ENCODE data around the gene MRM2. TPM values are rescaled to one million over a fixed set of nuclear protein-coding genes. Genes with fewer than 3 reads are reported as not detected.

The MRM2 gene
- total RNA-seq (10.3 TPM), polyA plus RNA-seq (22.6 TPM)

DNA sequence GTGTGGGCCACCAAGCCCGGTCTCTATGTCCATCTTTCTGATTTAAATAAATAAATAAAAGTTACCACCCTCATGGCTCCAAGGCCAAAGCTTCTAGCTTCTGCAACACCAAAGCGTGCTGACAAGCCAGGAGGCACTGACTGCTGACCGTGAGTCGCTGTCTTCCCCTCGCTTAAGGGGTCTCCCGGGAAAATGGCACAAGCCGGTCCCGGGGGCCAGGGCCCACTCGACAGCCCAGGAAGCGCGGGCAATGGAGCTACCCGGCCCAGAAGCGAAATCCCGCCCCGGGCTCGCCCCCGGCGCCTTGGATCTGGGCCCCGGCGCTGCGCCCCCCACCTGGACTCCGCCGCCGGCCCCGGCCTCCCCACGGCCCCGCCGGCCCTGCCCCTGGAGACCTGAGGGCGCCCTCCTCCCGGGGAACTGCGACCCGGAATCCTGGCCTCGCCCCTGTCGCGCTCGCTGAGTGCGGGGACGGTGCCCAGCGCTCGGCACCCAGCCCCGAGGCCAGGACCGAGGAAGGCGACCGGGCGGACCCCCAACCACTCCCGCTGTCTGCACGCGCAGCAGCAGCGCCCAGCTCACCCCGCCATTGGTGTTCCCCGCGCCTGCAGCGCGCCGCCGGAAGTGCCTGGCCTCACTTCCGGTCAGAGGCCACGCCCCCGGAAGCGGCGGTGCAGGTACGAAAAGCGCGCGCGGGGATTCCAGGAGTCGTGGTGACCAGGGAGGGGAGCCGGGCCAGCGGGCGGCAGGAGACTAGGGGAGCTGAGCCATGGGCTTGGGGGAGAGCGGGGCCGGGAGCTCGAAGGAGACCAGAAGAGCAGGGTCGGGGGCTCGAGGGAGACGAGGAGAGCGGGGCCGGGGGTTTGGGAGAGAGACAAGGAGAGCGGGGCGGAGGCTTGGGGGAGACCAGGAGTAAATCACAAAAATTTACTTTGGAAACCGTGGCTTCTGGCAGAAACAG, at the start of gene MRM2, which contains the start of gene NUDT1:
MRM2 (minus strand) TSS at position 626 of the 961 bp plus-strand sequence; CDS start at position 590, 36 bp downstream.
NUDT1 (plus strand) TSS at position 647 of the 961 bp plus-strand sequence. CDS start 2,349 bp downstream, outside the sequence.
- peak; percentile 31 for DNase-seq (ENCODE audit: extremely low spot score)
- H3K4me1 ChIP-seq (ENCODE audit: insufficient read depth) = no peaks in the 10 kb centered on the region
- H3K27ac ChIP-seq (ENCODE audit: low read depth) = no peak within 1 kb of the TSS
- under 1% methylated on average over 81 of the region's 81 CpGs for WGBS
- H3K4me3 ChIP-seq (ENCODE audit: low read depth, low read length) = peak within 1 kb of the TSS; percentile 99
- peaks cover 5% of the 10 kb centered on the region for H3K36me3 ChIP-seq (ENCODE audit: insufficient read depth)

DNA sequence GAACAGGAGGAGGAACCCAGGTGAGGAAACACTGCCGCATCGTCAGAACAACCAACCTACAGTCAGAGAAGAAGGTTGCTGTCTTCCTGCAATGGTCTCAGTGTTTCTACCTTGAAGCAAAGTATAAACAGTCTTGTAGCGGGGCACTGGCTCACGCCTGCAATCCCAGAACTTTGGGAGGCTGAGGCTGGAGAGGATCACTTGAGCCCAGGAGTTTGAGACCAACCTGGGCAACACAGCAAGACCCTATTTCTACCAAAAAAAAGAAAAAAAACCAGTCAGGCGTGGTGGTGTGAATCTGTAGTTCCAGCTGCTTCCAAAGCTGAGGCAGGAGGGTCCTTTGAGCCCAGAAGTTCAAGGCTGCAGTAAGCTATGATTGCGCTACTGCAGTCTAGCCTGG, 48.9 kb upstream of the MRM2 start:
- H3K4me1 ChIP-seq (ENCODE audit: insufficient read depth) = no peaks in the 10 kb centered on the region
- no peaks in the 10 kb centered on the region for H3K36me3 ChIP-seq (ENCODE audit: insufficient read depth)
- H3K27ac ChIP-seq (ENCODE audit: low read depth) = no peak overlapping the region
- DNase-seq (ENCODE audit: extremely low spot score) = no peak
- 97% methylated on average over 6 of the region's 6 CpGs for WGBS
- no peak overlapping the region for H3K4me3 ChIP-seq (ENCODE audit: low read depth, low read length)

DNA sequence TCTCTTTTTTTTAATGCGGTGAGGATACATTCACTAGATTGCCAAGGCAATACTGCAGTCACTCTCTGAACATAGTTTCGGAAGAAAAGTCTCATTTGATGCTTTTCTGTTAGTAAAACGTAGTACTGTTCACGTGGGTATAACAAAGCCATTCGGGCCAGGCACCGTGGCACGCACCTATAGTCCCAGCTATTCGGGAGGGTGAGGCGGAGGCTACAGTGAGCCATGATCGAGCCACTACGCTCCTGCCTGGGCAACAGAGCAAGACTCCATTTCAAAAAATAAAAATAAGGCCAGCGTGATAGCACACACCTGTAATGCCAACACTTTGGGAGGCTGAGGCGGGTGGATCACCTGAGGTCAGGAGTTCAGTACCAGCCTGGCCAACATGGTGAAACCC, 47.6 kb upstream of the MRM2 start:
- DNase-seq (ENCODE audit: extremely low spot score) = no peak
- H3K4me1 ChIP-seq (ENCODE audit: insufficient read depth) = no peaks in the 10 kb centered on the region
- H3K27ac ChIP-seq (ENCODE audit: low read depth) = no peak overlapping the region
- H3K36me3 ChIP-seq (ENCODE audit: insufficient read depth) = no peaks in the 10 kb centered on the region
- WGBS = 88% methylated on average over 13 of the region's 13 CpGs
- H3K4me3 ChIP-seq (ENCODE audit: low read depth, low read length) = no peak overlapping the region

DNA sequence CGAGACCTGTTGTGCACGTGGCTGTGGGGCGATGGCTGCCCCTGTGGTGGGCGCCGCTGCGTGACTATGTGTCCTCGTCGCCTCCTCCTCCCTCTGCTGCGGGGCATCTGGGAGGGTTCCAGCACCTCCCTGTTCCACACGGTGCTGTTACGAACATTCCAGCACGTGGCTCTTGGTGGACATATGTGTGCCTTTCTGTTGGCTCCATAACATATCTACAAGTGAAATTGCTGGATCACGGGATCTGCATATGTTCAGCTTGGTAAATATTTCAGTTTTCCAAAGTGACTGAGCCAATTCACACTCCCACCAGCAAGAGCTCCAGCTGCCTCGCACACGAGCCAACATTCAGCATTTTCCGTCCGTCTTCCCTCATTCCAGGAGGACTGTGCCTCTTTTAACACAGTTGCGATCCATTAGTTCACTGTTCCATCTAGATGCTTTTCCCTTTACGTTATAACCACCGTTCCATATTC, 47.1 kb upstream of the MRM2 start:
- WGBS = 69% methylated on average over 20 of the region's 20 CpGs
- DNase-seq (ENCODE audit: extremely low spot score) = no peak
- no peak overlapping the region for H3K27ac ChIP-seq (ENCODE audit: low read depth)
- H3K36me3 ChIP-seq (ENCODE audit: insufficient read depth) = no peaks in the 10 kb centered on the region
- no peak overlapping the region for H3K4me3 ChIP-seq (ENCODE audit: low read depth, low read length)
- H3K4me1 ChIP-seq (ENCODE audit: insufficient read depth) = no peaks in the 10 kb centered on the region

DNA sequence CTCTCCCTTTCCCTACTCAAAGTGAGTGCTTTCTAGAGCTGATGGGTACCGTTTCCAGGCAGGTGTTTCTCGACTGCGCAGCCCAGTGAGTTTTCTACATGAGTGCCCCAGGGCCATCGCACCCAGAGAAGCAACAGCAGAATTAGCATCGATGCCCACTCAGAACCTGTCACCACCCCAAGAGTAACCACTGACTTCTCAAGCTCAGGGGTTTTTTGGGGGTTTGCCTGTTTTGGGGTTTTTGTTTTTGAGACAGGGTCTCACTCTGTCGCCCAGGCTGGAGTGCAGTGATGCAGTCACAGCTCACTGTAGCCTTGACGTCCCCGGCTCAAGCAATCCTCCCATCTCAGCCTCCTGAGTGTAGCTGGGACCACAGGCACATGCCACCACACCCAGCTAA, 46.5 kb upstream of the MRM2 start:
- Histone ChIP-seq H3K4me1 (ENCODE audit: insufficient read depth) (no peaks in the 10 kb centered on the region), H3K4me3 (ENCODE audit: low read depth, low read length) (no peak overlapping the region), H3K27ac (ENCODE audit: low read depth) (no peak overlapping the region), H3K36me3 (ENCODE audit: insufficient read depth) (no peaks in the 10 kb centered on the region)
- no peak for DNase-seq (ENCODE audit: extremely low spot score)
- 92% methylated on average over 8 of the region's 8 CpGs for WGBS

DNA sequence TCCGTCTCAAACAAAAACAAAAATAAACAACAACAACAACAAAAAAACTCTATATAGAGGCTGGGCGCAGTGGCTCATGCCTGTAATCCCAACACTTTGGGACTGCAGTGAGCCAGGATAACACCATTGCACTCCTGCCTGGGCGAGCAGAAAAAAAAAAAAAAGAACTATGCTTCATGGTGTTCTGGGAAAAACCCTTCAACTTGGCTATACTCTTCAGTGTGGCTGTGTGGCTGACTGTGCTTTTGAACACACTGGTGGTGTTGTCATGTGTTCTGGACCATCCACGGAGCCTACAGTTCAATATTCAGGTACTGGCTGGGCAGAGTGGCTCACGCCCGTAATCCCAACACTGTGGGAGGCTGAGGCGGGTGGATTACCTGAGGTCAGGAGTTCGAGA, 45.7 kb upstream of the MRM2 start:
- 93% methylated on average over 8 of the region's 8 CpGs for WGBS
- H3K4me1 ChIP-seq (ENCODE audit: insufficient read depth) = no peaks in the 10 kb centered on the region
- DNase-seq (ENCODE audit: extremely low spot score) = no peak

DNA sequence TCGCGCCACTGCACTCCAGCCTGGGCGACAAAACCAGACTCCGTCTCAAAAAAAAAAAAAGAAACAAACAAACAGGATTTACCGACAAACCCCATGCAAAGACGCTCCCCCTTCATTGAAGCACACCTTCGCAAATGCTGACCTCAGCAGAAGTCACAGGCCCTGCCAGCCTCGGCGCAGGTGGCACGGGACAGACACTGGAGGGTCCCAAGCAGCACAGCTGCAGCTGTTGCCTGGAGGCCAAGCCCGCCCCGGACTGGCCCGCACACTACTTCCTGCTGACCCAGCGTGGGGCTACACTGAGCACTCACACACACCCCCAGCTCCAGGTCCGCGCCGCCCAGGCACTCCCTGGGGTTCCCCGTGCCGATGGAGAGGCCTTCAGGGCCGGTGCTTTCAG, 41.1 kb upstream of the MRM2 start:
- Histone ChIP-seq H3K4me1 (ENCODE audit: insufficient read depth) (no peaks in the 10 kb centered on the region), H3K27ac (ENCODE audit: low read depth) (no peak overlapping the region), H3K36me3 (ENCODE audit: insufficient read depth) (no peaks in the 10 kb centered on the region), H3K4me3 (ENCODE audit: low read depth, low read length) (no peak overlapping the region)
- no peak for DNase-seq (ENCODE audit: extremely low spot score)
- WGBS = 96% methylated on average over 20 of the region's 20 CpGs

More for the DNA sequence above, 45.7 kb upstream of the MRM2 start:
- no peaks in the 10 kb centered on the region for H3K36me3 ChIP-seq (ENCODE audit: insufficient read depth)
- no peak overlapping the region for H3K27ac ChIP-seq (ENCODE audit: low read depth)
- no peak overlapping the region for H3K4me3 ChIP-seq (ENCODE audit: low read depth, low read length)

DNA sequence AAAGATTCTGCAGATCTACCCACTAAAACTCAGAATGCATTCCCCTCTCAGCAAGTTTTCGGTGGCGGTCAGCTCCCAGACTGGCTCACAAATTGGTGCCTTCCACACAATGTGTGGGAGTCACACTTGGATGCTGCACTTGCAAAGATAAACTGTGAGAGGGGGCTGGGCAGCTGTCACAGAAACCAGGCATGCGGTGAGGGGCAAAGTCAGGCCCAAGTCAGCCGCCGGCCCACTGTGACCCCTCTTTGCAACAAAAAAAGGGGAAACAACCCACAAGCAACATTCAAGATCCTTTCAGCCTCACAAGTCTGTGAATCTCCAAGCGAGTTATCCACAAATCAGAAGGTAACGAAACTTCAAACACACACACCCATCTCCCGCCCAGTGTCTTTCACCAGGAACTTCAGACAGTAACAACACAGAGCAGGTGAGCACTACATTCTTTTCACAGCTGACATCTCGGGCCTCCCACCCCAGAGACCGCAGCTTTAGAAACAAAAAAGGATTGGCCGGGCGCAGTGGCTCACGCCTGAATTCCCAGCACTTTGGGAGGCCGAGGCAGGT, 40.3 kb upstream of the MRM2 start:
- WGBS = 73% methylated on average over 14 of the region's 14 CpGs
- no peak overlapping the region for H3K27ac ChIP-seq (ENCODE audit: low read depth)

DNA sequence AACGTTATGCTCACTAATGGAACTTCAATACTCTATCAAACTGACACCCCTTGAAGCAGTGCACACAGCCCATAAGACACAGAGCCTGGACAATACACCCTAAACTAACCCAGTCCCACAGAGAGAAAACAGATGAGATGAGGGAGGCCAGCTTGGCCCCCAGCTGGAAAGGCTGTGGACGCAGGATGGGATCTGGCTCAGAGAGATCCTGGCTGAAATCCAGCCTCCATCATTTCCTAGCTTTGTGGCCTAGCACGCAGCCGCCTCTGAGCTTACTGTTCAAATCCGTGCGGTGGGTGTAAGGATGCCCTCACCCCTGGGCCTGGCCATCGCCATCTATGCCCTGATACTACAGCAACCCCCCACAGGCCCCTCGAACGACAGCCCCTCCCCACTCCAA, 39.5 kb upstream of the MRM2 start:
- no peak for DNase-seq (ENCODE audit: extremely low spot score)
- no peak overlapping the region for H3K4me3 ChIP-seq (ENCODE audit: low read depth, low read length)
- no peak overlapping the region for H3K27ac ChIP-seq (ENCODE audit: low read depth)
- H3K4me1 ChIP-seq (ENCODE audit: insufficient read depth) = no peaks in the 10 kb centered on the region
- WGBS = 16% methylated on average over 9 of the region's 9 CpGs
- no peaks in the 10 kb centered on the region for H3K36me3 ChIP-seq (ENCODE audit: insufficient read depth)

More for the DNA sequence above, 40.3 kb upstream of the MRM2 start:
- no peak for DNase-seq (ENCODE audit: extremely low spot score)
- Histone ChIP-seq H3K4me3 (ENCODE audit: low read depth, low read length) (no peak overlapping the region), H3K4me1 (ENCODE audit: insufficient read depth) (no peaks in the 10 kb centered on the region), H3K36me3 (ENCODE audit: insufficient read depth) (no peaks in the 10 kb centered on the region)

DNA sequence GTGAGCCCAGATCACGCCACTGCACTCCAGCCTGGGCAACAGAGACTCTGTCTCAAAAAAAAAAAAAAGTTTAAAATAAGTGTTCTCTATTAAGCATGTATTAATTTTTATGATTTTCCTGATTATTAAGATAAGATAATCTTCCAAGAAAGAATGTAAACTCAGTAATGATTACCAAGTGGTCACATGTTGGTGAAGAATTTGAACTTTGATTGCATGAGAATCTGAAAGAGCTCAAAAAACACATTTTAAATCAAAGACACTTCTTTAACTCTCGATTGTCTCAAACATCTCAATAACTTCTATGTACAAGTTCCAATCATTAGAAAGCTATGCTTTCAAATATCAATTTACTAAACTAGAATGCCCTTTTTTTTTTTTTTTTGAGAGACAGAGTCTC, 38.4 kb upstream of the MRM2 start:
- Histone ChIP-seq H3K4me3 (ENCODE audit: low read depth, low read length) (no peak overlapping the region), H3K27ac (ENCODE audit: low read depth) (no peak overlapping the region), H3K36me3 (ENCODE audit: insufficient read depth) (no peaks in the 10 kb centered on the region), H3K4me1 (ENCODE audit: insufficient read depth) (no peaks in the 10 kb centered on the region)
- WGBS = 71% methylated on average over 2 of the region's 2 CpGs
- no peak for DNase-seq (ENCODE audit: extremely low spot score)

DNA sequence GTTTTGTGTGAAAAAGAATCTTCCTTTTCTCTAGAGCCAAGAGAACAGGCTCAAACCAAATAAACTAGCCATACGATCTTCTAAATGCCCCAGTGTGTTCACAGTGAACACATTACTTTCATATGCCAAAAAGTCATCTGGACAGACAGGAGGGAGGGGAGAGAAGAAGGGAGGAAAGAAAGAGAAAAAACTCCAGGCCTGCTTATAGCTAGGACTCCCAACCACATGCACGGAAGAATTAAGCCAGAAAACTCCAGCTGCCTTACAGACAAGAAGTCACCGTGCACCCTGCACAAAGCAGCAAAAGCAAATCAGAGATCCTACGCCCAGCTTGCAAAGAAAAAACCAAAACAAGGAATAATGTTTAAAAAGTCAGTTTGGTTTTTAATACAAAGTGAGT, 37.9 kb upstream of the MRM2 start:
- no peaks in the 10 kb centered on the region for H3K36me3 ChIP-seq (ENCODE audit: insufficient read depth)
- no peak for DNase-seq (ENCODE audit: extremely low spot score)
- H3K4me3 ChIP-seq (ENCODE audit: low read depth, low read length) = no peak overlapping the region
- H3K4me1 ChIP-seq (ENCODE audit: insufficient read depth) = no peaks in the 10 kb centered on the region
- WGBS = 52% methylated on average over 4 of the region's 4 CpGs
- no peak overlapping the region for H3K27ac ChIP-seq (ENCODE audit: low read depth)

DNA sequence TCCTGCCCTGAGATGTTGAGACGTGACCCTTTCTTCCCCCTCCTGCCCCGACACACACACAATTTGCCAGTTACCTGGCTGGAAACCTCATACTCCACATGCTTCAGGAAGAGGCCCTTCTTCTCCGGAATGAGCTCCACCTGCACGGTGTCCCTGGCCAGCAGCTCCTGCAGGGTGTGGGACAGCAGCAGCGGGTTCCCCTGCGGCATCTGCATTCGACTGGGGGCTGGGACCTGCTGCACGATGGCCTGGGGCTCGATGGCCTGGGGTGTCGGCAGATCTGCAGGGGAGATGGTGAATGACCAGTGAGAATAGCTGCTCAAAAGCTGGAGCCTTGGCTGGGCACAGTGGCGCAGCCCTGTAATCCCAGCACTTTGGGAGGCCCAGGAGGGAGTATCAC, 36.0 kb upstream of the MRM2 start:
- Histone ChIP-seq H3K4me3 (ENCODE audit: low read depth, low read length) (no peak overlapping the region), H3K4me1 (ENCODE audit: insufficient read depth) (no peaks in the 10 kb centered on the region), H3K27ac (ENCODE audit: low read depth) (no peak overlapping the region), H3K36me3 (ENCODE audit: insufficient read depth) (no peaks in the 10 kb centered on the region)
- WGBS = 95% methylated on average over 11 of the region's 11 CpGs
- no peak for DNase-seq (ENCODE audit: extremely low spot score)

DNA sequence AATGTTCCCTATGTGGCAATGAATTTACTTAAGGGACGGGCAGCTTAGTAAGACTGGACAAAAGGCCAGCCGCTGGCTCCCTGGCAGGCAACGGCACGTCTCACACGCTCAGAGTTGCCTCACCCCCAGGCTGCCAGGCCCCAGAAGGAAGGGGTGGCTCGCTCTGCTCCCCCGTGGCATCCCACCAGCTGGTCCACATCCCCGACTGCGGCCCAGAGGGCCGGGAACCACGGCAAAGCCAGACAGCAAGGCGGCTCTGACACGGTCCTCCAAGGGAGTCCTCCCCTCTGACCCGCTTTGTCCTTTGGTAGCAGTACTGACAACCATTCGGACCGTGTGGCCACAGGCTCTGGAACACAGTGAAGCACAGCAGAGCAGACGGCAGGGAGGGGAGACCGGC, 34.1 kb upstream of the MRM2 start:
- Histone ChIP-seq H3K4me3 (ENCODE audit: low read depth, low read length) (no peak overlapping the region), H3K27ac (ENCODE audit: low read depth) (no peak overlapping the region), H3K36me3 (ENCODE audit: insufficient read depth) (peaks cover 3% of the 10 kb centered on the region), H3K4me1 (ENCODE audit: insufficient read depth) (no peaks in the 10 kb centered on the region)
- no peak for DNase-seq (ENCODE audit: extremely low spot score)
- WGBS = 91% methylated on average over 18 of the region's 18 CpGs

DNA sequence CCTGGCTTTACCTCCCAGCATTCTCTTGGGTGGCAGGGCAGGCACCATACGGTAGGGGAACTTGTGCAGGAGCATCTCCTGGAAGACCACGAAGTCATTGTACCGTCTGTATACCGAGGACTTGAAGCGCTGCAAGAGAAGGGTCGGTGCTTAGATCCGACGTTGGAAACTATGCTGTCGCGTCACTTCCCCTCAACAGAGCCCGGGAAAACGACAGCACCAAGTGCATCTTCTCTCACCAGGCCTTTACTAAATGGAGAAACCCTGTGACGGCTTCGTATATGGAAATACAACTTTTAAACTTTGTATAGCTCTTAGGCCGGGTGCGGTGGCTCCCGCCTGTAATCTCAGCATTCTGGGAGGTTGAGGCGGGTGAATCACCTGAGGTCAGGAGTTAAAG, 33.1 kb upstream of the MRM2 start:
- no peak overlapping the region for H3K4me3 ChIP-seq (ENCODE audit: low read depth, low read length)
- no peak for DNase-seq (ENCODE audit: extremely low spot score)
- WGBS = 92% methylated on average over 18 of the region's 18 CpGs
- no peaks in the 10 kb centered on the region for H3K4me1 ChIP-seq (ENCODE audit: insufficient read depth)
- peaks cover 3% of the 10 kb centered on the region for H3K36me3 ChIP-seq (ENCODE audit: insufficient read depth)
- H3K27ac ChIP-seq (ENCODE audit: low read depth) = no peak overlapping the region

Measured in urinary bladder (tissue), 4 donors.